Astrocyte of the hippocampus (primary cell): ENCODE results near the gene ATP6V1E1.

Experiments
- DNase-seq: peaks from one replicate; pipeline ENCODE4 v3.0.0; 2011; ENCODE audit warnings: low read depth, low spot score

Gene ATP6V1E1

DNA sequence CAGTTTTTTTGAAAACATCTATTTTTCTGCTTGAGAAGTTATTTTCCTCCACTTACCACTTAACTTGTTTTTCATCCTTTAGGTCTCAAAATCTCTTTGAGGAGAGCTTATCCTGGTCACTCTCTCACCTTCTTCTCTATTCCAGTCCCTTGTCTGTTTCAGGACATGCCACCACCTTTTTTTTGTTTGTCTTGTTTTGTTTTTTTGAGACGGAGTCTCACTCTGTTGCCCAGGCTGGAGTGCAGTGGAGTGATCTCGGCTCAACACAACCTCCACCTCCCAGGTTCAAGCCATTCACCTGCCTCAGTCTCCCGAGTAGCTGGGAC, 5.4 kb upstream of the ATP6V1E1 start:
- no peak for DNase-seq

DNA sequence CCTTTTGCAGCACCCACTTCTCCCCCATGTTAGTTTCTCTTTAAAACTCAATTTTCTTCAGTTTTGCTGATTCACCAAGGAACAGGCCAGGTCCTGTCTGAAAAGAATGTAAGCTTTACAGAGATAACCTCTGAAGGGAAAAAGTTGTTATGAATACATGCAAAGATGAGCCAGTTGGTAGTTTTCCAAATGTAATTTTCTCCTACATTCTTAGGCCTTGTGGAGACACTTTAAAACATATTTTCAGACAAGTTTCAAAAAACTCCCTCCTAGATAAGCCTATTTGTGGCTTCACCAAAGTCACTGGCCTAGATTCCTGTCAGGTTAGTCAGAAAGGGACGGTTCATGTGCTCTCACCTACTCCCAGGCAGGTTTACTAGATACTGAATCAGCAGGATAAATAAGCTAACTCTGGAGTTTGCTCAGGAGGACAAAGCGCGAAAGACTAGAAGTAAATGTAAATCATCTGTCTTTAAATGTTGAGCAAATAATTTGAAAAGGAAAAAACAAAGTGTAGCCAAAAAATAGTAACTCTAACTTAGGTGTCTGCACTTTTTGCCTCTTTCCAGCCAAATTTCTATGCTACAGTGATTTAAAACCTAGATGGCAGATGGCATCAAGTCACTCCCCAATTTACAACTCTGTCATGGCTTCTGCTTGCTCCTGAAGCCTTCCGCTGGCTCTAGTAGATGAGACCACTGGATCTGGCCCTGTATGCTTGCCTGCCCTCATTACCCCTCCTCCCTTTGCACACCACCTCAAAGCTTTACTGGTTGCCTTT, 4.9 kb upstream of the ATP6V1E1 start:
- peak; percentile 80 for DNase-seq

GRCh38 chr22:17631076-17631565, 2.6 kb upstream of the ATP6V1E1 start:
- DNase-seq, result no peak

DNA sequence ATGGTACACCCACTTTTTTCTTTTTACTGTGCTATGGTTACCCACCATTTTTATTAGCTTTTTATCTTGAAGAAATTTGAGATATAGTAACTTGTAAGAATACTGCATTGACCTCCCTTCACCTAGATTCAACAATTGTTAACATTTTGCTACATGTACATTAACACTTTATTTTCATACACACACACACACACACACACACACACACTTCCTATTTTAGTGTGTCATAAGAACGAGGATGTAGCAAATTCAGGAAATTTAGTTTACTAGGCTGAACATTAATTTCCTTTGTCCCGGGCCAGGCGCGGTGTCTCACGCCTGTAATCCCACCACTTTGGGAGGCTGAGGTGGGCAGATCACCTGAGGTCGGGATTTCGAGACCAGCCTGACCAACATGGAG, 1.1 kb upstream of the ATP6V1E1 start:
- no peak for DNase-seq

DNA sequence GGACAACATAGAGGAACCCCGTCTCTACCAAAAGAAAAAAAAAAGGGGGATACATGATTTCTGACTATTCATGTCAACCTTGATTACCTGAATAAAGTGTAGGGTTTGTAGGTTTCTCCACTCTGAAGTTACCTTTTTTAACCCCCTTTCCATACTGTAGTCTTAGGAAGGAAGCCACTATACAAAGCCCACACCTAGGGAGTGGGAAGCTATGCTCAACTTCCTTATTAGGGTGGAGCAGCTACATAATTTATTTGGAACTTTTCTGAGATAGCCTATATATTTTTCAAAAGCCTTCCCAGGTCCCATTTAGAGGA, 582 bp upstream of the ATP6V1E1 start:
- DNase-seq, result no peak

- DNase-seq, result no peak
These were observed 566 bp downstream of the ATP6V1E1 start for GRCh38 chr22:17627961-17628405.

- no peak for DNase-seq
These were observed 15.3 kb downstream of the ATP6V1E1 start for GRCh38 chr22:17613280-17613679.

- DNase-seq, result no peak
These were observed 16.5 kb downstream of the ATP6V1E1 start for GRCh38 chr22:17612057-17612456.

DNA sequence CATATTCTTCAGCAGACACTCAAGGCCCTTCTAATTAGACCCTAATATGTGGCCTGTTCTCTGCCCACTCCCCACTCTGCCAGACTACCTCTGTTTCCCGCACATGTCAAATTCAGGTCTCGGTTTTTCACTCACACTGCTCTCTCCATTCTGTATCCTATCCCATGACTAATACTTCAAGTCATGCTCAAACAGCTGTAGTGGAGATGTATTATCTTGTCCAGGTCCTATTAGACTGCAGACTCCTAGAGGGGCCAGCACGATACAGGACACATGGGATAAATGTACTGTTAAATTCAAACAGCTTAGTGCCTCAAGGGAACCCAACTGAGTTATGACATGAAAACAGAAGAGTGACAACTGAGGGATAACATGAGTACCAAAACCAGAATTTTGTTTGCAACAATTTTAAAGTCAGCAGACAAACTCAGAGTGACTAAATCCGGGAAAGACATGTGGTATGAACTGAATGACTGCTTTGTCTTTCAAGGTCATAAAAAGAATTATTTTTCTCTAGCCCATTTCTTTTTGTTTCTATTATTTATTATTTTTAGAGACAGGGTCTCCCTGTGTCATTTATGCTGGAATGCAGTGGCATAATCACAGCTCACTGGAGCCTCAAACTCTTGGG, 20.5 kb downstream of the ATP6V1E1 start:
- DNase-seq, result no peak

DNA sequence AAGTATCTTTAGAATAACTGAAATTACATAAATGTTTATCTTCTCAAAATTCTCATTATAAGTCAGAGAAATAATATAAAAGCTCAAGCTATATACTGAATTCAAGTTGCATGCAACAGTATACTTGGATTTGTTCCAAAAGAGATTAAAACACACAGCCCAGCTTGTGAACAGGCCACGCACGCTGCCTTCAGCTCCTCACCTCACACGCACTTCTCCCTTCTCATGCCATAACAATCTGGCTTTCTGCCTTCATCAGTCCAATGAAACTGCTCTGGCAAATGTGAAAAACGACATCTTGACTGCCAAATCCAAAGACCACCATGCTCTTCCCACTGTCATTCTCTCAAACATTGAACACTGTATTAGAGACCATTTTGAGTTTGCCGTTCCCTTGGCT, 22.1 kb downstream of the ATP6V1E1 start:
- peak; percentile 12 for DNase-seq

DNA sequence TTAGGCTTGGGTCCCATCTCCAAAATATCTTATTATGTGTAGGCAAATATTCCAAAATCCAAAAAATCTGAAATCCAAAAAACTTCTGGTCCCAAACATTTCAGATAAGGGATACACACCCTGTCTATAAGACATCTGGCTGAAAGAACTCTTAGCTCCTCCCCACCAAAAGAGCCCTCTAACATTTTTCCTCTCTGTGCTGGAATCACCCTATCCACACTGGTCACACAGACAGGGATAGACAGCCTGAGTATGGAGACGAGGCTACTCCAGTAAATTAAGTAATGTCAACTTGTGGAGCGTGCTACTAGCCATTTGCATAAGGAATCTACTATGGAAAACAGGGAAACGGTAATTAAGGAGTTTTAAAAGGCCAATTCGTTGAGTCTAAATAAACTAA, 24.9 kb downstream of the ATP6V1E1 start:
- DNase-seq, result no peak

DNA sequence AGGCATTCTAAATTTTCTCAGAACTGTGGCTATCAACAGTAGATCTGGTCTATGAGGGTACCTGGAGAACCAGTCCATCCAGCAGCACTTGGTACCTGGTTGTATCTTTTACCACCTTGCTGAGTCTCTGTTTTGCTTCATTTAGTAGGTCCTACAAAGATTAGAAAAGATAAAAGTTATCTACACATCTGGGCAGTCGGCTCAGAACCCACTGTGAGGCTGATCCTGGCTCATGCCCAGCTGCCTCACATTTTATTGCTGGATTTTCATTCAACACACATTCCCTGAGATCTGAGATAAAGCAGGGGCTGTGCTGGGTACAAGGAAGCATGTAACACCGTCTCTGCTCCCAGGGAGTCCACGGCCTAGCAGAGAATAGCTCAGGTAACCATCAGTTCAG, 27.5 kb downstream of the ATP6V1E1 start:
- DNase-seq, result peak; percentile 50

DNA sequence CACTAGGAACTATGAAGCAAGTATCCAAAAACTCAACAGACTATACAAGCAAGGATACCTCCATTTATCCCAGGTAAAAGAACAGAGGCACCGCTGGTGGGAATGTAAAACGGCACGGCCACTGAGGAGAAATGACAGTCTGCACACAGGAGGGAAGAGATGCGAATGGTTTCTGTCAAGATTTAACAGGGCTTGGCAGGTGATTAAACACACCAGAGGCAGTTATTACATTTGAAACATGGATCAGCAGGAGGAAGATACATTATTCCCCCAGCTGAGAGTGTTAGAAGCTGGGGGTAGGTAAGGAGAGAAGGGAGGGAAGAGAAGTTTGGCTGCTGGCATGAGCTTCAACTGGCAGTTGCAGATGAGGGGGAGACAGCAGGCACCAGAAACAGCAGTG, 30.2 kb downstream of the ATP6V1E1 start:
- DNase-seq, result no peak

GRCh38 chr22:17597217-17597616, 31.3 kb downstream of the ATP6V1E1 start:
- no peak for DNase-seq

- no peak for DNase-seq
These were observed 32.3 kb downstream of the ATP6V1E1 start for GRCh38 chr22:17596226-17596625.

DNA sequence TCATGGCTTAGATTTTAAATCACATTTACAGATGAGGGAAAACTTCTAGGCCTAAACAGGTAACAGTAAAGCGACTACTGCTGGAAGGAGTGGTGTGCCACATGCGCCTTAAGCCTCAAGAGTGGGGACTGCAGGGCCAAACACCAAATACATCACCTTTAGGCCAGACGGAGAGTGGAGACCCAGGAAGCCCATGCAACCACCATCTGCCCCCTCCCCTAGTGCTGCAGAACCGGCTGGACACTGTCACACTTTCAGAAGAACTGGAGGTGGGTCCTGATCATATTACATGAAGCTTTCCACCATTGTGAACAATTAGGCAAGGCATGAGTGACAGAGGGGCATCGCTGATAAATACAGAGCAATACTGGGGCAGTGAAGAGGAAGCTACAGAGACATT, 36.3 kb downstream of the ATP6V1E1 start:
- DNase-seq, result no peak

DNA sequence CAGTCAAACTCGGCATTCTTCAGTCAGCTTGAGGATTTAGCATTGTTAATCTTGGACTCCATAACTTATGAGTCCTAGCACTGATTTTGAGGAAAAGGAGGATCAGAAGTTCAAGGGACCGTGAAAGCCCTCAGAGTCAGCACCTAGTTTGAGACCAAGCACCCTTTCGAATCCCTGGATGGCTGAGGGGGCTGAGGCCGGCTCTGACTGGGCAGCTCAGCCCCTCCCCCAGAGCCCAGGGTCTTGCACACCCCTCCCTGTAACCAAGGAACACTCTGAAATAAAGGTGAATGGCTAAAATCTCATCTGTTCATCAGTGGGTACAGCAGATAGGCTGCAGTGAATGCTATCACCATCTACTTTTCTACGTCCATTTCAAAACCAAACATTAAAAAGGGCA, 38.0 kb downstream of the ATP6V1E1 start:
- no peak for DNase-seq

- DNase-seq, result no peak
These were observed 38.7 kb downstream of the ATP6V1E1 start for GRCh38 chr22:17589810-17590375.

DNA sequence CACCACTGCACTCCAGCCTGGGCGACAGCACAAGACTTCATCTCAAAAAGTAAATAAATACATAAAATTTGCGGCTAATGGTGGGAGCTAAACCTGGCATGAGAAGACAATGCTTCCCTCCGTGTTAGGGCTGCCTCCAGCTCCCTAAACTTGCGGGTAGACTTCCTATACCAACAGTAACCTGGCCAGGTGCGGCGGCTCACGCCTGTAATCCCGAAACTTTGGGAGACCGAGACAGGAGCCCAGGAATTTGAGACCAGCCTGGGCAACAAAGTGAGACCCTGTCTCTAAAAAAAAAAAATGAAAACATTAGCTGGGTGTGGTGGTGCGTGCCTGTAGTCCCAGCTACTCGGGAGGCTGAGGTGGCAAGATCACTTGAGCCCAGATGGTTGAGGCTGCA, 39.9 kb downstream of the ATP6V1E1 start:
- DNase-seq, result no peak

DNA sequence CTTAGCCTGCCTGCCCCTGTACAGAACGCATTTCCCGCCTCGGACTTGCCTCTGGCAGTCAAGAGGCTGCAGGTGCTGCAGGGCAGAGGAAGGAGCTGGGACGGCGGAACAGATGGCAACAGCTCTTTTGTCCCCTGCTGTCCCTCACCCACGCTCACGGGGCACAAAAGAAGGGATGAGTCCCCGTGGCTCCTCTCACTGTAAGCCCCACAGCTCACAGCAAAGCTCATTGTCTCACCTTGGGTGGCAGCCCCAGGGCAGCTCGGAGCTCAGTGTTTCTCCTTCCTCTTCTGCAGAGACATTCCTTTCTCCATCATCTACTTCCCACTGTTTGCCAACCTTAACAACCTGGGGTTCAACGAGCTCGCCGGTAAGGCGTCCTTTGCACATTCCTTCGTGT, 40.9 kb downstream of the ATP6V1E1 start:
- no peak for DNase-seq

DNA sequence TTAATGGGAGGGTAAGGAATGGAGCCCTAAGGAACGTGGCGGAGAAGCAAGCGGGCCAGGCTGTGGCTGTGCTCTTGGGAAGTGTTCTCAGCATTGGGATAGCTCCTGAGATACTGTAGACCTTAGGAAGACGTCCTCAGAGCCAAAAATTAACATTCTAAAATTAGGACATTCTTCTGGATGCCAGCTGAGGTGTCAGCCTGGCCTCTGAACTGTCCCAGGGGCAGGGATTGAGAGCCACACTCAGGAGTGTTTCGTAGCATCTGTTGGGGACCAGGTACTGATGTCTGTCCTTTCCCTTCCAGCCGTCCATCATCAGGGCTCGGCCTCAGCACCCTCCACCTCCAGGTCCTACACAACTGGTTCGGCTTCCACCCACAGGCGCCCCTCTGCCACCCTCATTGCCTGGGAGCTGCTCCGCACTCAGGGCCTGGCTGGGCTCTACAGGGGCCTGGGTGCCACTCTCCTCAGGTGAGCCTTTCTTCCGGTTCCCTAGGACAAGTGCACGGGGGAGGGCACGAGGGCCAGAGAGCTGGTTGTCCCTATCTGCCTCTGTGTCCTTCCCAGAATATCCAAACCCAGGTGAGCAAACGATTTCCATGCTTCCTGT, 41.6 kb downstream of the ATP6V1E1 start:
- no peak for DNase-seq

DNA sequence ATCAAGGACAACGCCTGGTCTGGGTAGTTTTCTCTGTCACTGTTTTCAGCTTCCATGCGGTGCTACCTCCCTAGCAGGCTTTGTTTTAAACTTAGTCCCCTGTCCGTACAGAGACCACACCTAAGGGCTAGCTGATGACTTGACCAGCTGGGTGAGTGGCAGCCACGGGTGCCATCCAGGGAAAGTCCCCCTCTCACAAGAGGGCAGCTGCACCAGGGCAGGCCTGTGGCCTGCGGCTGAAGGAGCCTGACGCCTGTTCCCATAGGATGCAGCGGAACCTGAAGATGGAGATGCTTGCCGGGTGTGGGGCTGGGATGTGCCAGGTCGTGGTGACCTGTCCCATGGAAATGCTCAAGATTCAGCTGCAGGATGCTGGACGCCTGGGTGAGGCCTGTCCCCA, 45.4 kb downstream of the ATP6V1E1 start:
- DNase-seq, result no peak

DNA sequence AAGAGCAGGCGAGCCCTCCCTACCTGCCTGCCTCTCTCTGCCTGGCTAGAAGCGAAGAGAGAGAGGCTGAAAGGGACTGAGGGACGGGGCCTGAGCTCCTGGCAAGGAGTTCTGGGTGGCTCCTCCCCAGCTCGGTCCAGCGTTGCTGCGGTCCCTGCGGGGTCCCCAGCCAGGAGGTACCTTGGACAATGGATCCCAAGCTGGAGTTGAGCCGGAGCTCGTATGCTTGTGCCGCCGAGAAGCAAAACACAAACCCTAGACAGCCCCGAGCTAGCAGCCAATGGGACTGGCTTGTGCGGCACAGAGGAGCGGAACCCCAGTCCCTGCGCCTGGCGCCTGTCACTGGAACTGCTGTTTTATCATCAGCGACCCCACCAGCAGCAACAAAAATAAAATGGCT, 46.9 kb downstream of the ATP6V1E1 start:
- DNase-seq, result no peak
